NCI-H146 treated with DMSO at 0.1 percent for 48 hours (cell line): Measurements from ENCODE around the gene SPTBN5.

Experiments
- DNase-seq: peaks from one replicate; lab custom pipeline; 2025; ENCODE audit not compliant: unreplicated experiment; lab: John Stamatoyannopoulos, UW

SPTBN5 gene

GRCh38 chr15:41893422-41894250, at the start of gene SPTBN5:
Gene SPTBN5 (minus strand): TSS chr15:41894053. CDS start chr15:41893497, 556 bp downstream.
- no peak for DNase-seq

- DNase-seq, result no peak
Observed at GRCh38 chr15:41942886-41943285, 49.0 kb upstream of the SPTBN5 start.

GRCh38 chr15:41941644-41942415, 48.0 kb upstream of the SPTBN5 start:
- no peak for DNase-seq

- DNase-seq, result no peak
Observed at GRCh38 chr15:41940441-41940857, 46.6 kb upstream of the SPTBN5 start.

GRCh38 chr15:41939986-41940385, 46.1 kb upstream of the SPTBN5 start:
- no peak for DNase-seq

- no peak for DNase-seq
Observed at GRCh38 chr15:41937568-41937923, 43.7 kb upstream of the SPTBN5 start.

- no peak for DNase-seq
Observed at GRCh38 chr15:41936649-41937567, 43.1 kb upstream of the SPTBN5 start.

- no peak for DNase-seq
Observed at GRCh38 chr15:41936155-41936554, 42.3 kb upstream of the SPTBN5 start.

- DNase-seq, result no peak
Observed at GRCh38 chr15:41935566-41936020, 41.7 kb upstream of the SPTBN5 start.

GRCh38 chr15:41934843-41935242, 41.0 kb upstream of the SPTBN5 start:
- DNase-seq, result no peak

- no peak for DNase-seq
Observed at GRCh38 chr15:41933771-41934170, 39.9 kb upstream of the SPTBN5 start.

GRCh38 chr15:41933326-41933725, 39.5 kb upstream of the SPTBN5 start:
- DNase-seq, result no peak

- DNase-seq, result no peak
Observed at GRCh38 chr15:41932511-41933289, 38.8 kb upstream of the SPTBN5 start.

GRCh38 chr15:41932101-41932500, 38.2 kb upstream of the SPTBN5 start:
- no peak for DNase-seq

- no peak for DNase-seq
Observed at GRCh38 chr15:41930867-41931222, 37.0 kb upstream of the SPTBN5 start.

- DNase-seq, result no peak
Observed at GRCh38 chr15:41930221-41930866, 36.5 kb upstream of the SPTBN5 start.

- DNase-seq, result no peak
Observed at GRCh38 chr15:41928637-41929620, 35.1 kb upstream of the SPTBN5 start.

- DNase-seq, result no peak
Observed at GRCh38 chr15:41928100-41928499, 34.2 kb upstream of the SPTBN5 start.

- no peak for DNase-seq
Observed at GRCh38 chr15:41927536-41927935, 33.7 kb upstream of the SPTBN5 start.
